ENCODE data around the gene FGFBP1. TPM values are rescaled to one million over a fixed set of nuclear protein-coding genes. Genes with fewer than 3 reads are reported as not detected.

FGFBP1 gene
- total RNA-seq, 2 experiments from 2014 or later = not detected

DNA sequence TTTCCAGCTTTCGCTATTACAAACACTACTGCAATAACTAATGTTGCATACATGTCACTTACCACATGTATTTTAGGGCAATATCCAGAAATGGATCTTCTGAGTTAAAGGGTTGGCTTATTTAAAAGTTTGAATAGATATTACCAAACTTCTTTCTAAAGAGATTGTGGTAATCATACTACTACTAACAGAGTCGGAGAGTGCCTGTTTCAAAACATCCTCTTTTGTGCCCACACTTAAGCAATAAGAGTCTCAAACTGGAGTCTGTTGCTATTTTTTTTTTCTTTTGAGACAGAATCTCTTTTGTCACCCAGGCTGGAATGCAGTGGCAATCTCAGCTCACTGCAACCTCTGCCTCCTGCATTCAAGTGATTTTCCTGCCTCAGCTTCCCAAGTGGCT is 35.8 kb downstream of the FGFBP1 start:
- Mint-ChIP-seq H3K9me3 (no peaks in the 10 kb centered on the region), H3K27me3 (ENCODE audit: low read depth) (peaks cover 42% of the 10 kb centered on the region), H3K4me1 (ENCODE audit: low read depth) (no peaks in the 10 kb centered on the region), H3K27ac (no peak overlapping the region), H3K36me3 (ENCODE audit: low read depth) (no peaks in the 10 kb centered on the region), H3K4me3 (no peak overlapping the region)
- intact Hi-C loops (cut with micrococcal nuclease) = no loop called here
- DNase-seq = no peak
- CTCF ChIA-PET = interaction anchor here (2.0 kb wide), 1 partner anchor 54 kb away, joined by 7 read pairs; no protein-coding TSS in a partner anchor

DNA sequence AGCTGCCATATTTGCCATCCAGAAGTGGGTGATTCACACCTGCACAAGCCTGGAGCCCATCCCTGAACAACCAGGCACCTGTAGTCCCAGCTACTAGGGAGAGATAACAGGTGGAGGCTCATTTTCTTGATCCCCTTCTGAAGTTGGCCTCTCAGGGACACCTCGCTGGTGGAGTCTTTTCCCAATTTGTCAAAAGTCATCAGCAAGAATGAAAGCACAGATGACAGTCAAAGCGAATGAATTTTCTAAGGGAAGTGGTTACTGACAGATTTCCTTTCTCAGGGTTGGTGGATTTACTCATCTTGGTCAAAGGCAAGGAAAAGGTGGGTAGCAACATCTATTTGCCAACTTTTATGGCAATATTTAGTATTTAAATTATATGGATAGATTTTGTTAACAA is 36.5 kb downstream of the FGFBP1 start:
- no peaks in the 10 kb centered on the region for H3K36me3 Mint-ChIP-seq (ENCODE audit: low read depth)
- CTCF ChIA-PET = interaction anchor here (2.0 kb wide), 1 partner anchor 54 kb away, joined by 7 read pairs; no protein-coding TSS in a partner anchor
- H3K27me3 Mint-ChIP-seq (ENCODE audit: low read depth) = peaks cover 42% of the 10 kb centered on the region
- no peak overlapping the region for H3K4me3 Mint-ChIP-seq
- H3K4me1 Mint-ChIP-seq (ENCODE audit: low read depth) = no peaks in the 10 kb centered on the region
- DNase-seq = no peak
- H3K9me3 Mint-ChIP-seq = no peaks in the 10 kb centered on the region
- H3K27ac Mint-ChIP-seq = no peak overlapping the region
- intact Hi-C loops (cut with micrococcal nuclease) = no loop called here

DNA sequence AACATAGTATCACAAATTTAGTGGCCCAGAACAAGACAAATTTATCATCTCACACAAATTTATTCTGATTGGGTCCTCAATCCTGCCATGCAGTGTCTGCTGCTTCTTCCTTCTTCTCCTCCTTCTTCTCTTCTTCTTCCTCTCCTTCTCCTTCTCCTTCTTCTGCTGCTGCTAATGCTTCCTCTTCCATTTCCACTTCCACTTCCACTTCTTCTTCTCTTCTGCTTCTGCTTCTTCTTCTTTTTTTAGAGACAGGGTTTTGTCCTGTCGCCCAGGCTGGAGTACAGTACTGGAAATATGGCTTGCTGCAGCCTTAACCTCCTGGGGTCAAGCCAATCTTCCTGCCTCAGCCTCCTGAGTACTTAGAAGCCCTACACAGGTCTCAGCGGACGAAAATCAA is 37.5 kb downstream of the FGFBP1 start:
- Mint-ChIP-seq H3K27me3 (ENCODE audit: low read depth) (peaks cover 40% of the 10 kb centered on the region), H3K4me1 (ENCODE audit: low read depth) (no peaks in the 10 kb centered on the region), H3K4me3 (no peak overlapping the region), H3K27ac (no peak overlapping the region), H3K9me3 (no peaks in the 10 kb centered on the region), H3K36me3 (ENCODE audit: low read depth) (no peaks in the 10 kb centered on the region)
- DNase-seq = no peak
- CTCF ChIA-PET = interaction anchor here (1.3 to 1.6 kb wide), 3 partner anchors 18 to 64 kb away, joined by 3 to 6 read pairs (median 5); no protein-coding TSS in a partner anchor
- intact Hi-C loops (cut with micrococcal nuclease) = no loop called here

DNA sequence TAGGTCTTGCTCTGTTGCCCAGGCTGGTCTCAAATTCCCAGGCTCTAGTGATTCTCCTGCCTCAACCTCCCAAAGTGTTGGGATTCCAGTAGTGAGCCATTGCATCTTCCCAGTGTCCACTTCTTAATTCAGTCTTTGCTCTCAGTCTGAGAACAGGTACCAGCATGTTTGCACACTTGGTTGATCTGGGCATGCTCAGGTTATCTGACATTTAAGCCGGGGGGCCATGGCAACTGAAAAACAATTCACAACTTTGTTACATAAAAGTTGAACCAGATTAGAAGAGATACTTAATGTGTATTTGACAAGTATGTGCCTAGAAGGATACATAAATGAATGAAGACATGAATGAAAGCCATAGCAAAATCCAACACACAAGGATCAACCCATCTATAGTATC is 39.0 kb downstream of the FGFBP1 start:
- H3K4me3 Mint-ChIP-seq = no peak overlapping the region
- no peaks in the 10 kb centered on the region for H3K9me3 Mint-ChIP-seq
- H3K36me3 Mint-ChIP-seq (ENCODE audit: low read depth) = no peaks in the 10 kb centered on the region
- H3K27ac Mint-ChIP-seq = no peak overlapping the region
- intact Hi-C loops (cut with micrococcal nuclease) = no loop called here
- H3K27me3 Mint-ChIP-seq (ENCODE audit: low read depth) = peaks cover 38% of the 10 kb centered on the region
- no peaks in the 10 kb centered on the region for H3K4me1 Mint-ChIP-seq (ENCODE audit: low read depth)
- DNase-seq = no peak
- CTCF ChIA-PET = interaction anchor here (1.6 kb wide), 1 partner anchor 16 kb away, joined by 5 read pairs; no protein-coding TSS in a partner anchor

DNA sequence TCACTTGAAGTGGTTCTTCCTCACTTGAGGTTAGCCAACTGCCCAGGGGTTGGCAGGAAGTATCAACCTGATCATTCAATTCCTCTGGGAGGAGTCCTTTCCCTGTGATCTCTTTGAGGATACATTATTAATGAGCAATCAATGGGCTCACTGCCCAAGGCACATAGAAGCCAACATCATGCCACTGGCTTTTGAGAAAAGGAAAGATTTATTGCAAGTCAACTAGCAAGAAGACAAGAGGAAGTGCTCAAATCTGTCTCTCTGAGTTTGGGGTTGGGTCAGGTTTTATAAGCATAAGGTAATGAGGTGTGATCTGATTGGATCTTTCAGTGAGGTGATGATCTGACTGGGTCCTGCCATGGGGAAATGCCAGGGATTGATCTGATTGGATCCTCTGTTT is 39.6 kb downstream of the FGFBP1 start:
- Mint-ChIP-seq H3K27ac (no peak overlapping the region), H3K27me3 (ENCODE audit: low read depth) (peaks cover 33% of the 10 kb centered on the region), H3K4me3 (no peak overlapping the region), H3K9me3 (no peaks in the 10 kb centered on the region), H3K4me1 (ENCODE audit: low read depth) (no peaks in the 10 kb centered on the region), H3K36me3 (ENCODE audit: low read depth) (no peaks in the 10 kb centered on the region)
- CTCF ChIA-PET = interaction anchor here (1.1 to 1.9 kb wide), 2 partner anchors 10 to 16 kb away, joined by 3 to 9 read pairs; no protein-coding TSS in a partner anchor
- DNase-seq = no peak
- intact Hi-C loops (cut with micrococcal nuclease) = no loop called here

DNA sequence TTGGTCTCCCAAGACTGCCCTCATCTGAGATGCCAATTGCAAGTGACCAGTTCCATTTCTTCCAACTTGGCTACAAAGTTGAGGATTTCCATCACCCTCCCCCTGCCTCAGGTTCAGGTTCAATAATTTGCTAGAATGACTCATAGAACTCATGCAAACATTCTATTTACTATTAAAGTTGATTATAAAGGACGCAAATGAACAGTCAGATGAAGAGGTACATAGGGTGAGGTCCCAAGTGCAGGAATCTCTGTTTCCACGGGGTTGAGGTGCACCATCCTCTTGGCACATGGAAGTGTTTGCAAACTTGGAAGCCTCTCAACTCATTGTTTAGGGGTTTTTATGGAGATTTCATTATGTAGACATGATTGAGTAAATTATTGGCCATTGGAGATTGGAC is 41.0 kb downstream of the FGFBP1 start:
- Mint-ChIP-seq H3K27me3 (ENCODE audit: low read depth) (peaks cover 27% of the 10 kb centered on the region), H3K9me3 (no peaks in the 10 kb centered on the region), H3K4me1 (ENCODE audit: low read depth) (no peaks in the 10 kb centered on the region), H3K27ac (no peak overlapping the region), H3K36me3 (ENCODE audit: low read depth) (no peaks in the 10 kb centered on the region), H3K4me3 (no peak overlapping the region)
- DNase-seq = no peak
- intact Hi-C loops (cut with micrococcal nuclease) = no loop called here
- CTCF ChIA-PET = interaction anchor here (1.9 kb wide), 1 partner anchor 15 kb away, joined by 9 read pairs; no protein-coding TSS in a partner anchor

DNA sequence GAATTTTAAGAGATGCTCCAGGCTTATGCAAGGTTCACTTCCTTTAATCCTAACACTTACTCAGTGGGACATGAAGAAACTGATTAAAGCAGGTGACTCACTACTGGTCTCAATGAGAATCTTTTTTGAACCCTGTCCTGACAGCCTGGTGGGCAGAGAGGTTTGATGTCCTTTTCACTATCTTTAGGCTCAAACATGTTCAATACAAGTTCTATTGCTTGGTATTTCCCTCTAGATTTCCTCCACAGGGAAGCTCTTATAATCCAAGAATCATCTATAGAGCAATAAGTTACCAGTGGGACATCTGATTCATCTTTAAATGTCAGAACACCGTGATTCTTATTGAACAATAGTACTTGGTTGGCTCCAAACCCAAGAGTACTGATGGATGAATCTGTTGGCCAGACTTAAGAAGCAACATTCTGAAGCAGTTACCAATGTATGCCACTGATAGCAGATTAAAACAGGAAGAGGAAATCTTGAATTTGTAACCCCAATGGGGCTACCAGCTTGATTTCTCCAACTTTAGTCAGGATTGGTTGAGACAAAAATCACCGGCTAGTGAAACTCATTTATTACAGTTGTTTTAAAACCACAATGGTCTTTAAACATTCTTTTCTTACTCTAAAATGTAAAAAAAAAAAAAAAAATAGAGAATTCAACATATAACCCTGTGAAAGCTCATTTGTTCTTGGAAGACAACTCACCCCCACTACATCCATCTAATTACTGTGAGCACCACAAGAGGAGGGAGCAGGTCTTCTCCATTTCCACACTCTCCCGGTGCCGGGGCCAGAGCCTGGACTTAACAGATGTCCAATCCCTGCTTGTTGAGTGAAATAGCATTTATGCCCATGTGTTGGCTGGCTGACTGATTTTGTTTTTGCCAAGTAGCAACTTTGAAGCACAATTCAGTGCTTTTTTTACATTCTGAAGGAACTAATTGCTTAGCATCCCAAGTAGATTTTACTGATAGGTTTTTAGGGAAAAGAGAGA is 43.3 kb downstream of the FGFBP1 start:
- H3K4me3 Mint-ChIP-seq = no peak overlapping the region
- no peak overlapping the region for H3K27ac Mint-ChIP-seq
- H3K27me3 Mint-ChIP-seq (ENCODE audit: low read depth) = peaks cover 19% of the 10 kb centered on the region
- H3K9me3 Mint-ChIP-seq = no peaks in the 10 kb centered on the region
- CTCF ChIA-PET = interaction anchor here (0.7 to 1.4 kb wide), 2 partner anchors 9 to 17 kb away, joined by 4 to 7 read pairs; no protein-coding TSS in a partner anchor
- no peaks in the 10 kb centered on the region for H3K36me3 Mint-ChIP-seq (ENCODE audit: low read depth)
- no peak for DNase-seq
- intact Hi-C loops (cut with micrococcal nuclease) = no loop called here
- H3K4me1 Mint-ChIP-seq (ENCODE audit: low read depth) = no peaks in the 10 kb centered on the region

DNA sequence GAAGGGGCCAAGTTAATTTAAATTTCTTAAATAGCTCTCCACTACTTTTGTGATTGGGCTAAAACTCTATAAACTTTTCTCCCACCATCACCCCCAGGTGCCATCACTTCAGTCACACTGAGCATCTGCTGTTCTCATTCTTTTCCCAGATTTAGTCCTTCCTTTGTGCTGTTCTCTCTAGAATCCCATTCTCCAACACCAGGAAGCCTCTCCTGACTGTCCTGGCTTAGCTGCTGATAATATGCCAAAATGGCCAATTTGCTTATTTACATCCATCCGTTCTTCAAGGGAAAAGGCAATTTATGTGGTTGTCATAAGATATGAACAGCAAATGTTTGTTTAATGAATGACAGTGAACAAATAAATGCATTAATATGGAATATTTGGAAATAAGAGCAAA is 44.1 kb downstream of the FGFBP1 start:
- no peak overlapping the region for H3K27ac Mint-ChIP-seq
- intact Hi-C loops (cut with micrococcal nuclease) = no loop called here
- H3K27me3 Mint-ChIP-seq (ENCODE audit: low read depth) = peaks cover 12% of the 10 kb centered on the region
- no peaks in the 10 kb centered on the region for H3K4me1 Mint-ChIP-seq (ENCODE audit: low read depth)
- CTCF ChIA-PET = interaction anchor here (1.4 kb wide), 1 partner anchor 8 kb away, joined by 7 read pairs; no protein-coding TSS in a partner anchor
- DNase-seq = no peak
- H3K4me3 Mint-ChIP-seq = no peak overlapping the region
- H3K9me3 Mint-ChIP-seq = no peaks in the 10 kb centered on the region
- H3K36me3 Mint-ChIP-seq (ENCODE audit: low read depth) = no peaks in the 10 kb centered on the region

DNA sequence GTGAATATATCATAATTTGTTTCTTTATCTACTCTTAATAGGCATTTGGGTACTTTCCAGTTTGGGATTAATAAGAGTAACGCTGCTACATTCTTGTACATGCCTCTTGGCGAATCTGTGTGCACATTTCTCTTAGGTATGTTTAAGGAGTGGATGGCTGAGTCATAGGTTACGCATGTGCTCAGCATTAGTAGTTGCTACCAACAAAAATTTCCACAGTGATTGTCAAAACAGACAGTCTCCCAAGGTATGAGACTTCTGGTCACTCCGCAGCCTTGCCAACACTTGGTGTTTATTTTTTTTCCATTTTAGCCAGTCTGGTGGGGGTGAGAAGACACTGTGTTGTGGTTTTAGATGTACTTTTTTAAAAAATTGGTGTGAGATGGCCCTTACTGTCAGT is 44.6 kb downstream of the FGFBP1 start:
- no peak overlapping the region for H3K27ac Mint-ChIP-seq
- intact Hi-C loops (cut with micrococcal nuclease) = no loop called here
- CTCF ChIA-PET = no interaction called here
- H3K36me3 Mint-ChIP-seq (ENCODE audit: low read depth) = no peaks in the 10 kb centered on the region
- DNase-seq = no peak
- no peak overlapping the region for H3K4me3 Mint-ChIP-seq
- H3K27me3 Mint-ChIP-seq (ENCODE audit: low read depth) = peaks cover 11% of the 10 kb centered on the region
- no peaks in the 10 kb centered on the region for H3K9me3 Mint-ChIP-seq
- H3K4me1 Mint-ChIP-seq (ENCODE audit: low read depth) = no peaks in the 10 kb centered on the region

DNA sequence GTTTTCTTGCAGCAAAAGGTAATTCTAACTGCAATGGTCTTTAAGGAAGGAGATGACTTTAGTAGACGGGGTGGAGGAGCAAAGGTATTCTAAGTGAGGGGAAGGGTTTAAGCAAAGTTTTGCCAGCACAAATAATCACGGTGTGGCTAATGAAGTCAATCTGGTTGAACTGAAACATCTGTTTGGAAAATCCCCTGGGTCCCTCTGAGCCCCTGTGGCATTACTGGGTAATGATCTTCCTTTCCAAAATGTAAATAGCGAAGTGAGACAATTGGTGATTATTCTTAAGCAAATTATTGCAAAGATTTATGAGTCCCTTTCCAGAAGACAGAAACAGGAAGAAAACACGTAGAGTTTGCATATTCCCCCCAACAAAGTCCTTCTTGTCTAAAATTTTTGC is 47.2 kb downstream of the FGFBP1 start:
- CTCF ChIA-PET = interaction anchor here (1.1 kb wide), 1 partner anchor 9 kb away, joined by 3 read pairs; no protein-coding TSS in a partner anchor

DNA sequence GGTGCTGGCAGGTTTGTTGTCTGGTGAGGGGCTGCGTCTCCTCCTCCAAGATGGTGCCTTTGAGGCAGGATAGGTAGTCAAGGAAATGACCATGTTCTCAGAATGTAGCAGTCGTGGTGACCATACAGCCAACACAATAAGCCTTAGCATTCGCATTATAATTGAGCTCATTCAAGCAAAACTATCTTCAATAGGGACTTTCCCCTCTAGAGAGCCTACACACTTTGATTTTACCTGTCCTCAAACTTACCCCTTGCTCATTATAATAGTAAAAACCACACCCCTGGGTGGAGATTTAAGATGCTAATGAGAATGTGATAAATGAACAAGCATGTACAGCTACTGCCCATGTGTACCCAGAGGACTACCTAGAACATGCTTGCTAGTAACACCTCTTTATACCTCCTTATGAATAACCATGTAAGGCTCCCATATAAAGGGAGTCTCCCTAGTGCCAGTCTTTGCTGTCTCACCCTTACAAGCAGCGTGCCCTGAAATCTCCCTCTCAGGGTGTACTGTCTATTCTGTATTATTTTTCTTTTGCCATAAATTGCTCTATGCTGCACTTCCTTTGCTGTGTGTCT is 48.2 kb downstream of the FGFBP1 start:
- CTCF ChIA-PET = interaction anchor here (0.5 to 1.1 kb wide), 2 partner anchors 8 to 212 kb away, joined by 3 to 4 read pairs; no protein-coding TSS in a partner anchor
- H3K27ac Mint-ChIP-seq = no peak overlapping the region
- no peak overlapping the region for H3K4me3 Mint-ChIP-seq
- no peak for DNase-seq
- H3K36me3 Mint-ChIP-seq (ENCODE audit: low read depth) = no peaks in the 10 kb centered on the region
- H3K27me3 Mint-ChIP-seq (ENCODE audit: low read depth) = no peaks in the 10 kb centered on the region
- intact Hi-C loops (cut with micrococcal nuclease) = no loop called here
- peaks cover 4% of the 10 kb centered on the region for H3K4me1 Mint-ChIP-seq (ENCODE audit: low read depth)
- H3K9me3 Mint-ChIP-seq = no peaks in the 10 kb centered on the region

More for the DNA sequence above, 47.2 kb downstream of the FGFBP1 start:
- DNase-seq = no peak
- no peaks in the 10 kb centered on the region for H3K9me3 Mint-ChIP-seq
- no peak overlapping the region for H3K4me3 Mint-ChIP-seq
- no peak overlapping the region for H3K27ac Mint-ChIP-seq
- H3K36me3 Mint-ChIP-seq (ENCODE audit: low read depth) = no peaks in the 10 kb centered on the region
- intact Hi-C loops (cut with micrococcal nuclease) = no loop called here
- peaks cover 4% of the 10 kb centered on the region for H3K4me1 Mint-ChIP-seq (ENCODE audit: low read depth)
- H3K27me3 Mint-ChIP-seq (ENCODE audit: low read depth) = peaks cover 2% of the 10 kb centered on the region

DNA sequence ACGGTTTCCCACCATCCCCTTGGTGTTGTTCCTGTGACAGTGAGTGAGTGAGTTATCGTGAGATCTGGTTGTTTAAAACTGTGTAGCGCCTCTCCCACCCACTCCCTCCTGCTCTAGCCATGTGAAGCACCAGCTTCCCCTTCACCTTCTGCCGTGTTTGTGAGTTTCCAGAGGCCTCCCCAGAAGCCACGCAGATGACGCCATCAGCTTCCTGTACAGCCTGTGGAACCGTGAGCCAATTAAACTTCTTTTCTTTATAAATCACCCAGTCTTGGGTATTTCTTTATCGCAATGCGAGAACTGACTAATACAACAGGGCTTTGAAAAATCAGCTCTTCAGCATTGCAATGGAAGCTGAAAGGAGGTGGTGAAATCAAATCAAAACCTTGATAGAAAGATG is 50.0 kb downstream of the FGFBP1 start:
- Mint-ChIP-seq H3K4me1 (ENCODE audit: low read depth) (peaks cover 4% of the 10 kb centered on the region), H3K27ac (no peak overlapping the region), H3K4me3 (no peak overlapping the region), H3K27me3 (ENCODE audit: low read depth) (no peaks in the 10 kb centered on the region), H3K9me3 (no peaks in the 10 kb centered on the region), H3K36me3 (ENCODE audit: low read depth) (no peaks in the 10 kb centered on the region)
- CTCF ChIA-PET = interaction anchor here (1.2 kb wide), 1 partner anchor 113 kb away, joined by 3 read pairs; no protein-coding TSS in a partner anchor
- DNase-seq = peak; percentile 19
- intact Hi-C loops (cut with micrococcal nuclease) = no loop called here
